A549 (cell line): ENCODE data around the gene KIF21A. TPM values are rescaled to one million over a fixed set of nuclear protein-coding genes. Genes with fewer than 3 reads are reported as not detected.

Experiments used
- ATAC-seq, 2 experiments: fragments of 200-7000 bp in 1 of 2; fragments of >200 bp in 1 of 2; cut with Nextera tagmentation in 1 of 2; cut with Tn5 transposase in 1 of 2; 3 replicates each; pipeline versions ENCODE4 v1.8.0 to v1.9.1; 2018 to 2020; ENCODE audit warnings: mild to moderate bottlenecking in 1 of 2, moderate library complexity in 1 of 2
- CTCF ChIA-PET: fragments of 300-600 bp; sonication (Branson Sonifier 250); formaldehyde crosslinking; extraction: SDS; loops from one replicate; lab custom pipeline; 2021; ENCODE audit warnings: antibody characterized with exemption, inconsistent platforms; lab: Yijun Ruan, JAX
- POLR2A ChIA-PET: fragments of 350-600 bp; formaldehyde crosslinking; extraction: SDS; loops from one replicate; lab custom pipeline; 2021; ENCODE audit warnings: antibody characterized with exemption, inconsistent platforms; lab: Yijun Ruan, JAX
- DNase-seq, 2 experiments: peaks; one replicate each; pipeline versions ENCODE4 v3.0.0 to v3.0.0-alpha.2; 2011 to 2016; ENCODE audit warnings: low read depth in 1 of 2, low spot score in 1 of 2
- FAIRE-seq: peaks from 2 replicates; lab custom pipeline; 2011; peaks lifted over from hg19 to GRCh38; lab: Jason Lieb, UNC
- H3K27ac ChIP-seq, 2 experiments: fragments of >200 bp; sonication (Bioruptor Twin); formaldehyde crosslinking; 3 replicates each; pipeline ENCODE4 v1.5.1; 2016 to 2017
- H3K4me1 ChIP-seq: fragments of >200 bp; sonication (Bioruptor Twin); formaldehyde crosslinking; 3 replicates; pipeline ENCODE4 v1.6.1; 2016
- H3K4me2 ChIP-seq: fragments of >200 bp; sonication (Bioruptor Twin); formaldehyde crosslinking; 3 replicates; pipeline ENCODE4 v1.6.1; 2016
- H3K4me3 ChIP-seq: fragments of >200 bp; sonication (Bioruptor Twin); formaldehyde crosslinking; 3 replicates; pipeline ENCODE4 v1.5.1; 2016
- H3K9me3 ChIP-seq: fragments of >200 bp; sonication (Bioruptor Twin); formaldehyde crosslinking; 3 replicates; pipeline ENCODE4 v1.6.1; 2016
- BHLHE40 ChIP-seq: IDR thresholded peaks from 2 replicates; pipeline ENCODE4 v1.6.1; 2012; ENCODE audit warnings: low read depth, low read length, inconsistent platforms
- CBX2 ChIP-seq: fragments of 200-600 bp; sonication (generic); IDR thresholded peaks from 2 replicates; pipeline ENCODE4 v1.6.1; 2016; ENCODE audit warnings: low read depth, mild to moderate bottlenecking, borderline replicate concordance
- CHD2 ChIP-seq: fragments of 150-350 bp; IDR thresholded peaks from 2 replicates; pipeline ENCODE4 v1.6.1; 2014; ENCODE audit warnings: low read length; ENCODE audit not compliant: partially characterized antibody
- CTCF ChIP-seq: fragments of >200 bp; sonication (Bioruptor Twin); formaldehyde crosslinking; IDR thresholded peaks from 3 replicates; pipeline ENCODE4 v1.5.1; 2016
- E2F6 ChIP-seq: IDR thresholded peaks from 2 replicates; pipeline ENCODE4 v1.6.1; 2012; ENCODE audit warnings: low read depth, borderline replicate concordance
- EHF ChIP-seq: fragments of 250-450 bp; sonication (Bioruptor Pico); IDR thresholded peaks from 2 replicates; pipeline ENCODE4 v1.5.0; 2020; ENCODE audit warnings: mild to moderate bottlenecking
- EHMT2 ChIP-seq: fragments of 200-600 bp; sonication (generic); IDR thresholded peaks from 2 replicates; pipeline ENCODE4 v1.6.1; 2016; ENCODE audit warnings: antibody characterized with exemption, low read depth, mild to moderate bottlenecking, moderate library complexity
- ELK1 ChIP-seq: fragments of 150-350 bp; IDR thresholded peaks from 2 replicates; pipeline ENCODE4 v1.6.1; 2014; ENCODE audit warnings: low read depth, mild to moderate bottlenecking, low read length
- EP300 ChIP-seq, 2 experiments: fragments of >200 bp; sonication (Bioruptor Twin); formaldehyde crosslinking; IDR thresholded peaks; 2 replicates in 1 of 2; 3 replicates in 1 of 2; pipeline ENCODE4 v1.6.1; 2016 to 2017
- FOSB ChIP-seq: fragments of 250-450 bp; sonication (Bioruptor Pico); IDR thresholded peaks from 2 replicates; pipeline ENCODE4 v1.5.0; 2020; ENCODE audit warnings: mild to moderate bottlenecking, moderate library complexity
- GATA3 ChIP-seq: IDR thresholded peaks from 2 replicates; pipeline ENCODE4 v1.6.1; 2012; ENCODE audit warnings: borderline replicate concordance
- HOXB13 ChIP-seq: fragments of 250-450 bp; sonication (Bioruptor Pico); IDR thresholded peaks from 2 replicates; pipeline ENCODE4 v1.5.0; 2020; ENCODE audit warnings: low read depth, mild to moderate bottlenecking, moderate library complexity
- KDM5A ChIP-seq: fragments of 200-600 bp; sonication (generic); IDR thresholded peaks from 2 replicates; pipeline ENCODE4 v1.6.1; 2016; ENCODE audit warnings: antibody characterized with exemption, mild to moderate bottlenecking
- NFE2L2 ChIP-seq: fragments of 150-350 bp; conservative IDR thresholded peaks from 2 replicates; pipeline ENCODE4 v1.6.1; 2014; ENCODE audit warnings: low read length
- NPAS2 ChIP-seq: fragments of 250-450 bp; sonication (Bioruptor Pico); IDR thresholded peaks from 2 replicates; pipeline ENCODE4 v1.8.0; 2022; ENCODE audit warnings: mild to moderate bottlenecking, moderate library complexity, borderline replicate concordance
- PBX3 ChIP-seq: IDR thresholded peaks from 2 replicates; pipeline ENCODE4 v1.6.1; 2012
- PHF8 ChIP-seq: fragments of 200-600 bp; sonication (generic); IDR thresholded peaks from 2 replicates; pipeline ENCODE4 v1.6.1; 2016; ENCODE audit warnings: low read depth, mild to moderate bottlenecking, antibody characterized with exemption, moderate library complexity, borderline replicate concordance
- RAD21 ChIP-seq, 2 experiments: fragments of >200 bp in 1 of 2; sonication (Bioruptor Twin) in 1 of 2; formaldehyde crosslinking in 1 of 2; IDR thresholded peaks in 1 of 2; conservative IDR thresholded peaks in 1 of 2; 2 replicates in 1 of 2; 3 replicates in 1 of 2; pipeline ENCODE4 v1.6.1; 2012 to 2018; ENCODE audit warnings: inconsistent platforms in 1 of 2
- RCOR1 ChIP-seq: fragments of 150-350 bp; IDR thresholded peaks from 2 replicates; pipeline ENCODE4 v1.6.1; 2014; ENCODE audit warnings: antibody characterized with exemption, low read length, low read depth
- RNF2 ChIP-seq: fragments of 200-600 bp; sonication (generic); IDR thresholded peaks from 2 replicates; pipeline ENCODE4 v1.6.1; 2016; ENCODE audit warnings: low read depth, mild to moderate bottlenecking, antibody characterized with exemption, moderate library complexity, borderline replicate concordance
- SMC3 ChIP-seq: fragments of >200 bp; sonication (Bioruptor Twin); formaldehyde crosslinking; IDR thresholded peaks from 3 replicates; pipeline ENCODE4 v1.6.1; 2018; ENCODE audit warnings: inconsistent platforms
- SREBF2 ChIP-seq: fragments of 450-650 bp; IDR thresholded peaks from 2 replicates; pipeline ENCODE4 v1.6.1; 2014; ENCODE audit warnings: mild to moderate bottlenecking, moderate library complexity
- TP53 ChIP-seq: fragments of 250-450 bp; sonication (Bioruptor Pico); IDR thresholded peaks from 2 replicates; pipeline ENCODE4 v1.5.0; 2021; ENCODE audit warnings: mild to moderate bottlenecking, moderate library complexity
- USF2 ChIP-seq: fragments of 450-650 bp; IDR thresholded peaks from 2 replicates; pipeline ENCODE4 v1.6.1; 2014; ENCODE audit warnings: antibody characterized with exemption
- ZFP36 ChIP-seq: fragments of 450-650 bp; IDR thresholded peaks from 2 replicates; pipeline ENCODE4 v1.6.1; 2014; ENCODE audit warnings: borderline replicate concordance; ENCODE audit not compliant: partially characterized antibody
- ZSCAN20 ChIP-seq: fragments of 250-450 bp; sonication (Bioruptor Pico); IDR thresholded peaks from 2 replicates; pipeline ENCODE4 v1.8.0; 2022; ENCODE audit warnings: mild to moderate bottlenecking, moderate library complexity
- WGBS: methylation state at CpG from one replicate; pipeline ENCODE4 v1.1.6; 2017; ENCODE audit errors: missing lambda C conversion rate; 5-methylcytosine and 5-hydroxymethylcytosine counted together
- polyA plus RNA-seq, 4 experiments: library from polyadenylated mRNA; depleted of rRNA in 3 of 4; stranded (reverse); fragments of >200 nt; fragmentation: RNase III in 1 of 4; extraction: RNeasy Plus Mini Kit Qiagen cat#74134 plus additional on column Dnase treatment in 1 of 4; gene quantifications; 2 replicates in 3 of 4; 3 replicates in 1 of 4; pipeline ENCODE4 v1.2.3, GENCODE V29; 2011 to 2017

Gene KIF21A
- polyA plus RNA-seq, 2 of the 4 experiments (the other 2 are of a cell fraction), result 26.0 to 79.0 TPM

- Histone ChIP-seq H3K27ac (no peak overlapping the region), H3K4me2 (no peak overlapping the region), H3K4me3 (no peak overlapping the region), H3K4me1 (no peaks in the 10 kb centered on the region), H3K9me3 (no peaks in the 10 kb centered on the region)
- ATAC-seq (no peak), DNase-seq (no peak), FAIRE-seq (no peak)
- ChIA-PET CTCF (interaction anchor here (0.6 to 1.0 kb wide), 3 partner anchors 13 to 30 kb away, joined by 3 to 4 read pairs (median 4); no protein-coding TSS in a partner anchor), POLR2A (no interaction called here)
- 77% methylated on average over 3 of the region's 3 CpGs for WGBS
- TF ChIP-seq BHLHE40 (no peak), EP300 (IDR thresholded peaks at IDR 0.05) (no peak), EHMT2 (no peak), ZSCAN20 (CRISPR knock-in tag) (no peak), PHF8 (no peak), E2F6 (no peak), ZFP36 (no peak), CTCF (no peak), RCOR1 (no peak), FOSB (CRISPR knock-in tag) (no peak), NPAS2 (CRISPR knock-in tag) (no peak), SMC3 (no peak)
These were observed 56.6 kb downstream of the KIF21A start for GRCh38 chr12:39386335-39386734.

GRCh38 chr12:39383114-39383513, 59.8 kb downstream of the KIF21A start:
- ChIA-PET CTCF (interaction anchor here (0.6 kb wide), 1 partner anchor 34 kb away, joined by 3 read pairs; no protein-coding TSS in a partner anchor), POLR2A (no interaction called here)
- no peak for FAIRE-seq
- H3K4me1 ChIP-seq, result no peaks in the 10 kb centered on the region
- no peak overlapping the region for H3K4me2 ChIP-seq
- no peak overlapping the region for H3K27ac ChIP-seq
- WGBS, result 90% methylated on average over 2 of the region's 2 CpGs
- no peak for DNase-seq
- no peaks in the 10 kb centered on the region for H3K9me3 ChIP-seq
- no peak overlapping the region for H3K4me3 ChIP-seq
- TF ChIP-seq SREBF2 (no peak), EHF (CRISPR knock-in tag) (no peak), NFE2L2 (no peak), RNF2 (no peak), CHD2 (no peak), CBX2 (no peak)
- ATAC-seq, result no peak

- 95% methylated on average over 10 of the region's 10 CpGs for WGBS
- no peak overlapping the region for H3K27ac ChIP-seq
- no peak overlapping the region for H3K4me2 ChIP-seq
- CTCF ChIA-PET, result no interaction called here
- DNase-seq (no peak), FAIRE-seq (no peak), ATAC-seq (no peak)
- no peaks in the 10 kb centered on the region for H3K4me1 ChIP-seq
- no peak overlapping the region for H3K4me3 ChIP-seq
- no peaks in the 10 kb centered on the region for H3K9me3 ChIP-seq
- POLR2A ChIA-PET, result no interaction called here
- TF ChIP-seq PHF8, result no peak
- no peak for TF ChIP-seq ZSCAN20 (CRISPR knock-in tag)
- no peak for TF ChIP-seq PBX3
- TF ChIP-seq CTCF, result no peak
- no peak for TF ChIP-seq RCOR1
- TF ChIP-seq RAD21 (conservative IDR thresholded peaks at IDR 0.05 in 1 of 2, IDR thresholded peaks at IDR 0.05 in 1 of 2), result no peak
- TF ChIP-seq ELK1, result no peak
- no peak for TF ChIP-seq SMC3
- no peak for TF ChIP-seq USF2
- no peak for TF ChIP-seq SREBF2
- TF ChIP-seq KDM5A, result no peak
- TF ChIP-seq GATA3, result no peak
- TF ChIP-seq HOXB13, result no peak
- TF ChIP-seq TP53 (CRISPR knock-in tag), result no peak
These were observed 62.8 kb downstream of the KIF21A start for GRCh38 chr12:39380090-39380489.
